Neural cell (in vitro differentiated cells): ENCODE measurements around the gene MTOR. TPM values are rescaled to one million over a fixed set of nuclear protein-coding genes. Genes with fewer than 3 reads are reported as not detected.

ENCODE experiments used
- H2AFZ ChIP-seq: fragments of 200-600, 300-800 bp; sonication (generic), shearing (Covaris generic); 2 replicates; pipeline ENCODE4 v1.6.0; 2014; ENCODE audit warnings: low read depth, mild to moderate bottlenecking, antibody characterized with exemption, low read length, moderate library complexity
- H3F3A ChIP-seq: fragments of 200-600 bp; shearing (Covaris generic); 2 replicates; pipeline ENCODE4 v1.6.1; 2016; ENCODE audit warnings: mild to moderate bottlenecking, moderate library complexity, mixed read lengths, antibody characterized with exemption, low read length; ENCODE audit not compliant: insufficient read depth, poor library complexity, severe bottlenecking
- H3K27ac ChIP-seq: fragments of 200-600, 300-800 bp; sonication (generic), shearing (Covaris generic); 2 replicates; pipeline ENCODE4 v1.5.1; 2014; ENCODE audit warnings: mild to moderate bottlenecking, low read length, moderate library complexity
- H3K27me3 ChIP-seq: fragments of 300-800, 200-600 bp; sonication (generic), shearing (Covaris generic); 2 replicates; pipeline ENCODE4 v1.6.0; 2014; ENCODE audit warnings: mild to moderate bottlenecking, low read depth, low read length, moderate library complexity; ENCODE audit not compliant: insufficient read depth
- H3K36me3 ChIP-seq: fragments of 300-800, 200-600 bp; sonication (generic), shearing (Covaris generic); 2 replicates; pipeline ENCODE4 v1.5.1; 2014; ENCODE audit warnings: mild to moderate bottlenecking, antibody characterized with exemption, low read length, moderate library complexity; ENCODE audit not compliant: insufficient read depth
- H3K4me2 ChIP-seq: fragments of 300-800, 200-600 bp; sonication (generic), shearing (Covaris generic); 2 replicates; pipeline ENCODE4 v1.6.0; 2014; ENCODE audit warnings: mild to moderate bottlenecking, low read length
- H3K4me3 ChIP-seq: fragments of 300-800, 200-600 bp; sonication (generic), shearing (Covaris generic); 2 replicates; pipeline ENCODE4 v1.5.1; 2014; ENCODE audit warnings: mild to moderate bottlenecking, low read length, moderate library complexity
- H3K79me2 ChIP-seq: fragments of 200-600 bp; shearing (Covaris generic); replicated peaks from 2 replicates; pipeline ENCODE4 v1.6.0; 2014; ENCODE audit warnings: mild to moderate bottlenecking, low read length, moderate library complexity; ENCODE audit not compliant: insufficient read depth
- H3K9ac ChIP-seq: fragments of 300-800, 200-600 bp; sonication (generic), shearing (Covaris generic); 2 replicates; pipeline ENCODE4 v1.6.1; 2016; ENCODE audit warnings: mild to moderate bottlenecking, low read length, mixed read lengths
- H3K9me2 ChIP-seq: fragments of 200-600 bp; shearing (Covaris generic); 2 replicates; pipeline ENCODE4 v1.6.1; 2016; ENCODE audit warnings: mild to moderate bottlenecking, low read length, mixed read lengths; ENCODE audit not compliant: insufficient read depth
- H3K9me3 ChIP-seq: fragments of 200-600, 300-800 bp; sonication (generic), shearing (Covaris generic); 2 replicates; pipeline ENCODE4 v1.6.1; 2016; ENCODE audit warnings: mild to moderate bottlenecking, mixed run types, low read length, moderate library complexity, mixed read lengths
- H4K20me1 ChIP-seq: fragments of 200-600 bp; shearing (Covaris generic); 2 replicates; pipeline ENCODE4 v1.6.1; 2016; ENCODE audit warnings: mild to moderate bottlenecking, mixed run types; ENCODE audit not compliant: insufficient read depth
- EP300 ChIP-seq: fragments of 450-650 bp; conservative IDR thresholded peaks from 2 replicates; pipeline ENCODE4 v1.6.1; 2014; ENCODE audit warnings: antibody characterized with exemption, mild to moderate bottlenecking, moderate library complexity; ENCODE audit not compliant: poor library complexity, severe bottlenecking
- EZH2 ChIP-seq: fragments of 200-600, 300-800 bp; shearing (Covaris generic), sonication (generic); IDR thresholded peaks from 2 replicates; pipeline ENCODE4 v1.6.1; 2014; ENCODE audit warnings: antibody characterized with exemption, low read length, borderline replicate concordance, mild to moderate bottlenecking; ENCODE audit not compliant: insufficient read depth, poor library complexity, severe bottlenecking
- MXI1 ChIP-seq: fragments of 450-650 bp; conservative IDR thresholded peaks from 2 replicates; pipeline ENCODE4 v1.6.1; 2014; ENCODE audit warnings: antibody characterized with exemption, mild to moderate bottlenecking; ENCODE audit not compliant: poor library complexity, severe bottlenecking
- POLR2AphosphoS5 ChIP-seq: IDR thresholded peaks from 2 replicates; pipeline ENCODE4 v1.6.1; 2012
- RAD21 ChIP-seq: fragments of 450-650 bp; conservative IDR thresholded peaks from 2 replicates; pipeline ENCODE4 v1.6.1; 2014; ENCODE audit warnings: antibody characterized with exemption, mild to moderate bottlenecking, moderate library complexity
- SMC3 ChIP-seq: fragments of 450-650 bp; conservative IDR thresholded peaks from 2 replicates; pipeline ENCODE4 v1.6.1; 2014; ENCODE audit warnings: antibody characterized with exemption, mild to moderate bottlenecking, moderate library complexity; ENCODE audit not compliant: poor library complexity
- TAF1 ChIP-seq: IDR thresholded peaks from 2 replicates; pipeline ENCODE4 v1.6.1; 2012; ENCODE audit warnings: low read depth
- polyA plus RNA-seq: library from polyadenylated mRNA; depleted of rRNA; stranded (reverse); fragments of >200 nt; gene quantifications from 2 replicates; pipeline ENCODE4 v1.2.3, GENCODE V29; 2014
- TF ChIP-seq, protein P1 (sequence below): IDR thresholded peaks from 2 replicates; pipeline ENCODE4 v1.6.1; 2012; ENCODE audit warnings: borderline replicate concordance
- TF ChIP-seq, protein P2 (sequence below): fragments of 450-650 bp; IDR thresholded peaks from 2 replicates; pipeline ENCODE4 v1.5.1; 2014; ENCODE audit warnings: antibody characterized with exemption, mild to moderate bottlenecking, moderate library complexity; ENCODE audit not compliant: poor library complexity, severe bottlenecking

Gene MTOR
- polyA plus RNA-seq, 1 donor from 2014 or later, result 41.2 TPM

GRCh38 chr1:11196945-11197344 lies 65.4 kb downstream of the MTOR start:
- no peak overlapping the region for H3K4me3 ChIP-seq
- TF ChIP-seq, protein P1, sequence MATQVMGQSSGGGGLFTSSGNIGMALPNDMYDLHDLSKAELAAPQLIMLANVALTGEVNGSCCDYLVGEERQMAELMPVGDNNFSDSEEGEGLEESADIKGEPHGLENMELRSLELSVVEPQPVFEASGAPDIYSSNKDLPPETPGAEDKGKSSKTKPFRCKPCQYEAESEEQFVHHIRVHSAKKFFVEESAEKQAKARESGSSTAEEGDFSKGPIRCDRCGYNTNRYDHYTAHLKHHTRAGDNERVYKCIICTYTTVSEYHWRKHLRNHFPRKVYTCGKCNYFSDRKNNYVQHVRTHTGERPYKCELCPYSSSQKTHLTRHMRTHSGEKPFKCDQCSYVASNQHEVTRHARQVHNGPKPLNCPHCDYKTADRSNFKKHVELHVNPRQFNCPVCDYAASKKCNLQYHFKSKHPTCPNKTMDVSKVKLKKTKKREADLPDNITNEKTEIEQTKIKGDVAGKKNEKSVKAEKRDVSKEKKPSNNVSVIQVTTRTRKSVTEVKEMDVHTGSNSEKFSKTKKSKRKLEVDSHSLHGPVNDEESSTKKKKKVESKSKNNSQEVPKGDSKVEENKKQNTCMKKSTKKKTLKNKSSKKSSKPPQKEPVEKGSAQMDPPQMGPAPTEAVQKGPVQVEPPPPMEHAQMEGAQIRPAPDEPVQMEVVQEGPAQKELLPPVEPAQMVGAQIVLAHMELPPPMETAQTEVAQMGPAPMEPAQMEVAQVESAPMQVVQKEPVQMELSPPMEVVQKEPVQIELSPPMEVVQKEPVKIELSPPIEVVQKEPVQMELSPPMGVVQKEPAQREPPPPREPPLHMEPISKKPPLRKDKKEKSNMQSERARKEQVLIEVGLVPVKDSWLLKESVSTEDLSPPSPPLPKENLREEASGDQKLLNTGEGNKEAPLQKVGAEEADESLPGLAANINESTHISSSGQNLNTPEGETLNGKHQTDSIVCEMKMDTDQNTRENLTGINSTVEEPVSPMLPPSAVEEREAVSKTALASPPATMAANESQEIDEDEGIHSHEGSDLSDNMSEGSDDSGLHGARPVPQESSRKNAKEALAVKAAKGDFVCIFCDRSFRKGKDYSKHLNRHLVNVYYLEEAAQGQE, result no peak
- TF ChIP-seq SMC3 (no peak), EP300 (no peak), MXI1 (no peak), RAD21 (no peak), TAF1 (no peak), EZH2 (no peak), POLR2AphosphoS5 (no peak)
- TF ChIP-seq, protein P2, sequence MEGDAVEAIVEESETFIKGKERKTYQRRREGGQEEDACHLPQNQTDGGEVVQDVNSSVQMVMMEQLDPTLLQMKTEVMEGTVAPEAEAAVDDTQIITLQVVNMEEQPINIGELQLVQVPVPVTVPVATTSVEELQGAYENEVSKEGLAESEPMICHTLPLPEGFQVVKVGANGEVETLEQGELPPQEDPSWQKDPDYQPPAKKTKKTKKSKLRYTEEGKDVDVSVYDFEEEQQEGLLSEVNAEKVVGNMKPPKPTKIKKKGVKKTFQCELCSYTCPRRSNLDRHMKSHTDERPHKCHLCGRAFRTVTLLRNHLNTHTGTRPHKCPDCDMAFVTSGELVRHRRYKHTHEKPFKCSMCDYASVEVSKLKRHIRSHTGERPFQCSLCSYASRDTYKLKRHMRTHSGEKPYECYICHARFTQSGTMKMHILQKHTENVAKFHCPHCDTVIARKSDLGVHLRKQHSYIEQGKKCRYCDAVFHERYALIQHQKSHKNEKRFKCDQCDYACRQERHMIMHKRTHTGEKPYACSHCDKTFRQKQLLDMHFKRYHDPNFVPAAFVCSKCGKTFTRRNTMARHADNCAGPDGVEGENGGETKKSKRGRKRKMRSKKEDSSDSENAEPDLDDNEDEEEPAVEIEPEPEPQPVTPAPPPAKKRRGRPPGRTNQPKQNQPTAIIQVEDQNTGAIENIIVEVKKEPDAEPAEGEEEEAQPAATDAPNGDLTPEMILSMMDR, result no peak
- no peak overlapping the region for H3K9ac ChIP-seq
- H4K20me1 ChIP-seq, result no peaks in the 10 kb centered on the region
- no peaks in the 10 kb centered on the region for H3K9me3 ChIP-seq
- H3K4me2 ChIP-seq, result no peak overlapping the region
- peaks cover 11% of the 10 kb centered on the region for H3K36me3 ChIP-seq
- no peak overlapping the region for H3K27ac ChIP-seq
- H3K79me2 ChIP-seq, result no peaks in the 10 kb centered on the region
- H3K9me2 ChIP-seq, result no peaks in the 10 kb centered on the region
- no peaks in the 10 kb centered on the region for H3F3A ChIP-seq
- H3K27me3 ChIP-seq, result no peaks in the 10 kb centered on the region
- H2AFZ ChIP-seq, result no peak overlapping the region

DNA sequence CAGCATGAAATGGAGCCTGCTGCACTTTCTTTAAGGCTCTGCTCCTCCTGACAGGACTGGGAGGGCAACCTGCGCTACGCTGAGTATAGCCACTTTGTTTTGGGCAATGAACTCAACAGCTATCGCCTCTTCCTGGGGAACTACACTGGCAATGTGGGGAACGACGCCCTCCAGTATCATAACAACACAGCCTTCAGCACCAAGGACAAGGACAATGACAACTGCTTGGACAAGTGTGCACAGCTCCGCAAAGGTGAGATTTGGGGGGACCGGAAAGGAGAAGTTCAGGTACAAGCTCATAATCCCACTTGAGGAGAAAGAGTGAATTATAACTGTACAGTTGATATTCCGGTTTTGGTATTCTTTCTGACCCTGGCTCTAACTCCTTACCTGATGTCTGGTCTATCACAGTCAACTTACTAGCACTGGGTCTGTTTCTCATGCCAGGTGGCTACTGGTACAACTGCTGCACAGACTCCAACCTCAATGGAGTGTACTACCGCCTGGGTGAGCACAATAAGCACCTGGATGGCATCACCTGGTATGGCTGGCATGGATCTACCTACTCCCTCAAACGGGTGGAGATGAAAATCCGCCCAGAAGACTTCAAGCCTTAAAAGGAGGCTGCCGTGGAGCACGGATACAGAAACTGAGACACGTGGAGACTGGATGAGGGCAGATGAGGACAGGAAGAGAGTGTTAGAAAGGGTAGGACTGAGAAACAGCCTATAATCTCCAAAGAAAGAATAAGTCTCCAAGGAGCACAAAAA lies 67.8 kb downstream of the MTOR start:
- TF ChIP-seq TAF1, result no peak
- TF ChIP-seq, protein P1, result no peak
- no peak for TF ChIP-seq SMC3
- no peak for TF ChIP-seq EZH2
- TF ChIP-seq, protein P2, result no peak
- no peak for TF ChIP-seq MXI1
- no peak for TF ChIP-seq EP300
- TF ChIP-seq POLR2AphosphoS5, result no peak
- no peak for TF ChIP-seq RAD21
- Histone ChIP-seq H3K36me3 (peaks cover 5% of the 10 kb centered on the region), H2AFZ (no peak overlapping the region), H3K79me2 (no peaks in the 10 kb centered on the region), H3K4me3 (no peak overlapping the region), H3K27ac (no peak overlapping the region), H3K27me3 (no peaks in the 10 kb centered on the region), H3K9me2 (no peaks in the 10 kb centered on the region), H3K9me3 (no peaks in the 10 kb centered on the region), H3F3A (no peaks in the 10 kb centered on the region), H3K4me2 (no peak overlapping the region), H4K20me1 (no peaks in the 10 kb centered on the region), H3K9ac (no peak overlapping the region)
